Measurements from ENCODE around the gene P3H3. TPM values are rescaled to one million over a fixed set of nuclear protein-coding genes. Genes with fewer than 3 reads are reported as not detected.

P3H3 gene
- total RNA-seq, 2 experiments from 2014 or later, result 0.86 to 1.3 TPM

- Mint-ChIP-seq H3K4me3 (peak overlapping the region; percentile 30), H3K27me3 (peaks cover 33% of the 10 kb centered on the region), H3K27ac (no peak overlapping the region), H3K9me3 (ENCODE audit: low read depth) (no peaks in the 10 kb centered on the region), H3K4me1 (peaks cover 27% of the 10 kb centered on the region), H3K36me3 (ENCODE audit: low read depth) (no peaks in the 10 kb centered on the region)
- no peak for ATAC-seq
- POLR2A ChIA-PET, result interaction anchor here (0.6 kb wide), 1 partner anchor 138 kb away, joined by 3 read pairs; the partner anchor contains the start of gene ZNF384
- intact Hi-C loops (cut with DNase I, micrococcal nuclease), result loop anchor here in 1 of 2 experiments (5.0 kb wide), 2 partner anchors 35 to 220 kb away; partner anchors contain the start of gene CHD4
- peak; percentile 18 for DNase-seq
- CTCF ChIA-PET, result interaction anchor here (0.6 to 7.0 kb wide), 9 partner anchors 7 to 259 kb away, joined by 3 to 55 read pairs (median 4); partner anchors contain the start of genes CDCA3, MLF2, NOP2 and USP5
These were observed 1.3 kb upstream of the P3H3 start for GRCh38 chr12:6826734-6827436.

GRCh38 chr12:6827437-6827911 is 733 bp upstream of the P3H3 start:
- DNase-seq, result peak; percentile 80
- Mint-ChIP-seq H3K9me3 (ENCODE audit: low read depth) (no peaks in the 10 kb centered on the region), H3K4me3 (peak overlapping the region; percentile 30), H3K36me3 (ENCODE audit: low read depth) (no peaks in the 10 kb centered on the region), H3K27me3 (peaks cover 33% of the 10 kb centered on the region), H3K27ac (no peak overlapping the region), H3K4me1 (peaks cover 22% of the 10 kb centered on the region)
- intact Hi-C loops (cut with DNase I, micrococcal nuclease), result loop anchor here in 1 of 2 experiments (5.0 kb wide), 2 partner anchors 35 to 220 kb away; partner anchors contain the start of gene CHD4
- POLR2A ChIA-PET, result interaction anchor here (0.7 kb wide), 1 partner anchor 38 kb away, joined by 4 read pairs; the partner anchor contains the start of gene CD4
- peak; percentile 51 for ATAC-seq
- CTCF ChIA-PET, result interaction anchor here (0.6 to 6.3 kb wide), 3 partner anchors 74 to 98 kb away, joined by 3 to 54 read pairs (median 3); partner anchors contain the start of gene MLF2

- intact Hi-C loops (cut with DNase I, micrococcal nuclease), result loop anchor here in 1 of 2 experiments (5.0 kb wide), 2 partner anchors 37 to 222 kb away; partner anchors contain the start of gene CHD4
- peak overlapping the region; percentile 74 for H3K27ac Mint-ChIP-seq
These were observed 751 bp downstream of the P3H3 start for GRCh38 chr12:6828781-6829535.

GRCh38 chr12:6829536-6830220 is 1.5 kb downstream of the P3H3 start:
- Mint-ChIP-seq H3K27me3 (peaks cover 26% of the 10 kb centered on the region), H3K27ac (no peak overlapping the region), H3K36me3 (ENCODE audit: low read depth) (no peaks in the 10 kb centered on the region), H3K4me3 (peak overlapping the region; percentile 77), H3K4me1 (peaks cover 24% of the 10 kb centered on the region), H3K9me3 (ENCODE audit: low read depth) (no peaks in the 10 kb centered on the region)
- CTCF ChIA-PET, result interaction anchor here (0.6 to 6.3 kb wide), 8 partner anchors 22 to 219 kb away, joined by 3 to 54 read pairs (median 3); partner anchors contain the start of genes CDCA3 and MLF2
- POLR2A ChIA-PET, result interaction anchor here (0.6 to 1.1 kb wide), 2 partner anchors 49 to 106 kb away, joined by 3 to 4 read pairs; partner anchors contain the start of gene COPS7A
- no peak for ATAC-seq
- peak; percentile 33 for DNase-seq
- intact Hi-C loops (cut with DNase I, micrococcal nuclease), result loop anchor here in 1 of 2 experiments (5.0 kb wide), 2 partner anchors 37 to 222 kb away; partner anchors contain the start of gene CHD4

More at GRCh38 chr12:6828781-6829535, 751 bp downstream of the P3H3 start:
- ChIA-PET POLR2A (interaction anchor here (0.6 to 1.1 kb wide), 2 partner anchors 48 to 105 kb away, joined by 3 to 4 read pairs; partner anchors contain the start of gene COPS7A), CTCF (interaction anchor here (0.6 to 6.3 kb wide), 11 partner anchors 15 to 218 kb away, joined by 3 to 54 read pairs (median 3); partner anchors contain the start of genes CDCA3 and MLF2)
- DNase-seq, result peak; percentile 59
- Mint-ChIP-seq H3K9me3 (ENCODE audit: low read depth) (no peaks in the 10 kb centered on the region), H3K36me3 (ENCODE audit: low read depth) (no peaks in the 10 kb centered on the region), H3K4me1 (peaks cover 22% of the 10 kb centered on the region), H3K27me3 (peaks cover 28% of the 10 kb centered on the region), H3K4me3 (peak overlapping the region; percentile 77)
- peak; percentile 47 for ATAC-seq

- peaks cover 23% of the 10 kb centered on the region for H3K4me1 Mint-ChIP-seq
- H3K27ac Mint-ChIP-seq, result no peak overlapping the region
- no peak for DNase-seq
- intact Hi-C loops (cut with DNase I, micrococcal nuclease), result no loop called here
- ATAC-seq, result no peak
- peaks cover 19% of the 10 kb centered on the region for H3K27me3 Mint-ChIP-seq
- ChIA-PET CTCF (interaction anchor here (0.5 to 6.0 kb wide), 10 partner anchors 7 to 219 kb away, joined by 3 to 55 read pairs (median 3); partner anchors contain the start of genes CDCA3 and GPR162), POLR2A (interaction anchor here (0.6 to 1.1 kb wide), 2 partner anchors 10 to 50 kb away, joined by 3 to 4 read pairs; no protein-coding TSS in a partner anchor)
- no peaks in the 10 kb centered on the region for H3K36me3 Mint-ChIP-seq (ENCODE audit: low read depth)
- no peaks in the 10 kb centered on the region for H3K9me3 Mint-ChIP-seq (ENCODE audit: low read depth)
- no peak overlapping the region for H3K4me3 Mint-ChIP-seq
These were observed 2.2 kb downstream of the P3H3 start for GRCh38 chr12:6830286-6830890.

GRCh38 chr12:6830999-6831398 is 2.8 kb downstream of the P3H3 start:
- H3K27ac Mint-ChIP-seq, result no peak overlapping the region
- no peaks in the 10 kb centered on the region for H3K36me3 Mint-ChIP-seq (ENCODE audit: low read depth)
- ATAC-seq (no peak), DNase-seq (no peak)
- CTCF ChIA-PET, result interaction anchor here (0.5 to 6.0 kb wide), 9 partner anchors 8 to 166 kb away, joined by 3 to 55 read pairs (median 3); partner anchors contain the start of genes CDCA3 and GPR162
- POLR2A ChIA-PET, result interaction anchor here (0.6 kb wide), 2 partner anchors 11 to 161 kb away, joined by 3 read pairs; no protein-coding TSS in a partner anchor
- H3K9me3 Mint-ChIP-seq (ENCODE audit: low read depth), result no peaks in the 10 kb centered on the region
- intact Hi-C loops (cut with DNase I, micrococcal nuclease), result no loop called here
- peaks cover 21% of the 10 kb centered on the region for H3K4me1 Mint-ChIP-seq
- peaks cover 17% of the 10 kb centered on the region for H3K27me3 Mint-ChIP-seq
- H3K4me3 Mint-ChIP-seq, result no peak overlapping the region

GRCh38 chr12:6831450-6831995 is 3.3 kb downstream of the P3H3 start:
- Mint-ChIP-seq H3K36me3 (ENCODE audit: low read depth) (no peaks in the 10 kb centered on the region), H3K4me3 (no peak overlapping the region), H3K9me3 (ENCODE audit: low read depth) (no peaks in the 10 kb centered on the region), H3K27ac (no peak overlapping the region), H3K27me3 (peaks cover 14% of the 10 kb centered on the region), H3K4me1 (peaks cover 21% of the 10 kb centered on the region)
- ChIA-PET POLR2A (interaction anchor here (0.6 kb wide), 1 partner anchor 161 kb away, joined by 3 read pairs; no protein-coding TSS in a partner anchor), CTCF (interaction anchor here (0.9 to 6.0 kb wide), 6 partner anchors 8 to 65 kb away, joined by 3 to 55 read pairs (median 4); partner anchors contain the start of gene GPR162)
- no peak for ATAC-seq
- no peak for DNase-seq
- intact Hi-C loops (cut with DNase I, micrococcal nuclease), result no loop called here

- CTCF ChIA-PET, result interaction anchor here (0.9 to 6.0 kb wide), 7 partner anchors 9 to 209 kb away, joined by 3 to 55 read pairs (median 5); partner anchors contain the start of genes GPR162, MLF2 and ZNF384
- no peak overlapping the region for H3K4me3 Mint-ChIP-seq
- H3K36me3 Mint-ChIP-seq (ENCODE audit: low read depth), result no peaks in the 10 kb centered on the region
- intact Hi-C loops (cut with DNase I, micrococcal nuclease), result no loop called here
- peaks cover 21% of the 10 kb centered on the region for H3K4me1 Mint-ChIP-seq
- H3K9me3 Mint-ChIP-seq (ENCODE audit: low read depth), result no peaks in the 10 kb centered on the region
- peaks cover 14% of the 10 kb centered on the region for H3K27me3 Mint-ChIP-seq
- POLR2A ChIA-PET, result no interaction called here
- no peak overlapping the region for H3K27ac Mint-ChIP-seq
- DNase-seq (no peak), ATAC-seq (no peak)
These were observed 3.9 kb downstream of the P3H3 start for GRCh38 chr12:6832125-6832524.

GRCh38 chr12:6833189-6833890 is 5.1 kb downstream of the P3H3 start:
- no peaks in the 10 kb centered on the region for H3K9me3 Mint-ChIP-seq (ENCODE audit: low read depth)
- POLR2A ChIA-PET, result interaction anchor here (0.6 to 0.8 kb wide), 2 partner anchors 11 to 24 kb away, joined by 3 read pairs; no protein-coding TSS in a partner anchor
- H3K4me3 Mint-ChIP-seq, result no peak overlapping the region
- CTCF ChIA-PET, result interaction anchor here (0.5 to 6.0 kb wide), 15 partner anchors 9 to 234 kb away, joined by 3 to 55 read pairs (median 3); partner anchors contain the start of genes CDCA3, GPR162, MLF2 and SPSB2
- H3K4me1 Mint-ChIP-seq, result peaks cover 13% of the 10 kb centered on the region
- DNase-seq (no peak), ATAC-seq (no peak)
- no peaks in the 10 kb centered on the region for H3K36me3 Mint-ChIP-seq (ENCODE audit: low read depth)
- no peak overlapping the region for H3K27ac Mint-ChIP-seq
- intact Hi-C loops (cut with DNase I, micrococcal nuclease), result no loop called here
- H3K27me3 Mint-ChIP-seq, result peaks cover 7% of the 10 kb centered on the region
